Measurements from ENCODE around the gene YARS2.
"Not testable (repeated sequence)": the region's sequence is repeated elsewhere in the genome, so short reads cannot be mapped to it uniquely, and the experiment has no call there.

Gene YARS2

DNA sequence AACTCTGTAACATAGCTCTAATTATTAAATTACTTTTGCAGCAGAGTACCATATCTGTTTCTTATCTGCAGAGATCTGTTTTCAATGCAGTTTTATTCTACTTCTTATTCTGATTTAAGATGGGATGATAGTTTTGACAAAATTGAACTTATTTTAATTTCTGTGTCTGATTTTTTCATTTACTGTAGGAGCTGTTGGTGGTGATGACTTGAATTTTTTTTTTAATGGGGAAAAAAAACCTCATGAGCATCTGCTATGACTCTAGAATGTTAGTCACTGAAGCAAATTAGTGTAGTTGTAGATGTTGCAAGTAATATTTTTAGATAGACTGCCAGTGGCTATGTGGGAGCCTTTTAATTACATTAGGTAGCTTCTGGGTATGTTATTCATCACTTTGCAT lies 53.2 kb downstream of the YARS2 start:
- TF ChIP-seq, protein P1, sequence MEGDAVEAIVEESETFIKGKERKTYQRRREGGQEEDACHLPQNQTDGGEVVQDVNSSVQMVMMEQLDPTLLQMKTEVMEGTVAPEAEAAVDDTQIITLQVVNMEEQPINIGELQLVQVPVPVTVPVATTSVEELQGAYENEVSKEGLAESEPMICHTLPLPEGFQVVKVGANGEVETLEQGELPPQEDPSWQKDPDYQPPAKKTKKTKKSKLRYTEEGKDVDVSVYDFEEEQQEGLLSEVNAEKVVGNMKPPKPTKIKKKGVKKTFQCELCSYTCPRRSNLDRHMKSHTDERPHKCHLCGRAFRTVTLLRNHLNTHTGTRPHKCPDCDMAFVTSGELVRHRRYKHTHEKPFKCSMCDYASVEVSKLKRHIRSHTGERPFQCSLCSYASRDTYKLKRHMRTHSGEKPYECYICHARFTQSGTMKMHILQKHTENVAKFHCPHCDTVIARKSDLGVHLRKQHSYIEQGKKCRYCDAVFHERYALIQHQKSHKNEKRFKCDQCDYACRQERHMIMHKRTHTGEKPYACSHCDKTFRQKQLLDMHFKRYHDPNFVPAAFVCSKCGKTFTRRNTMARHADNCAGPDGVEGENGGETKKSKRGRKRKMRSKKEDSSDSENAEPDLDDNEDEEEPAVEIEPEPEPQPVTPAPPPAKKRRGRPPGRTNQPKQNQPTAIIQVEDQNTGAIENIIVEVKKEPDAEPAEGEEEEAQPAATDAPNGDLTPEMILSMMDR (IDR thresholded peaks at IDR 0.05; ENCODE audit: low read depth, low read length, missing control alignments), result no peak
- in situ Hi-C loops (cut with HindIII; ENCODE audit: low sequenced_read_pairs), result no loop called here
- no peak overlapping the region for H3K4me3 ChIP-seq (ENCODE audit: low read depth, low read length)
- DNase-seq (ENCODE audit: low read depth), result no peak

DNA sequence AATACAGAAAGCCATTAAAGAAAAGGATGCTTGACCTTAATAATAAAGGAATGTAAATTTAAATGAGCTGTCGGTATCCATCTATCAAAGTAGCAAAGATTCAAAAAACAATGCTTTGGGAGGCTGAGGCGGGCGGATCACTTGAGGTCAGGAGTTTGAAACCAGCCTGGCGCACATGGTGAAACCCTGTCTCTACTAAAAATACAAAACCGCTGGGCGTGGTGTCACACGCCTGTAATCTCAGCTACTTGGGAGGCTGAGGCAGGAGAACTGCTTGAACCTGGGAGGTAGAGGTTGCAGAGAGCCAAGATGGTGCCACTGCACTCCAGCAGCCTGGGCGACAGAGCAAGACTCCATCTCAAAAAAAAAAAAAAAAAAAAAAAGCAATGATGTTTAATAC lies 56.3 kb downstream of the YARS2 start:
- DNase-seq (ENCODE audit: low read depth); H3K4me3 ChIP-seq (ENCODE audit: low read depth, low read length); in situ Hi-C loops (cut with HindIII; ENCODE audit: low sequenced_read_pairs): not testable (repeated sequence)

DNA sequence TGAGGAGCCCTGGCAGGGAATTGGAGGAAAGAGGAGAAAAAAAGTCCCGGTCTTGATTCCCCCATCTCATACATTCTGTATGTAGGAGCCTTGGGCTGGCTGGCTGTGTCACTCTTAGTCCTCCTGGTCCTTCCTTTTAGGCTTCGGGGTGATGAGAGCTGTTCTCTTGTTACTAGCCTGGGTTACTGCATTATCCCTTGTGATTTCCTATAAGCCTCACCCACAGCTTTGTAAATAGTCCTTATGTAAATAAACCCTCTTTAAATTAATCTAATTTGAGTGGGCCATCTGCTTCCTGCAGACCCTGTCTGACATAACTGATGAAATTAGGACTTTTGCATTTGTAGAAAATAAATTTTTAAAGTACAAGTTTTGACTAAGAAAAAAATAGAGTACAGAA lies 57.4 kb downstream of the YARS2 start:
- in situ Hi-C loops (cut with HindIII; ENCODE audit: low sequenced_read_pairs), result no loop called here
- TF ChIP-seq, protein P1 (IDR thresholded peaks at IDR 0.05; ENCODE audit: low read depth, low read length, missing control alignments), result no peak
- H3K4me3 ChIP-seq (ENCODE audit: low read depth, low read length), result no peak overlapping the region
- no peak for DNase-seq (ENCODE audit: low read depth)

DNA sequence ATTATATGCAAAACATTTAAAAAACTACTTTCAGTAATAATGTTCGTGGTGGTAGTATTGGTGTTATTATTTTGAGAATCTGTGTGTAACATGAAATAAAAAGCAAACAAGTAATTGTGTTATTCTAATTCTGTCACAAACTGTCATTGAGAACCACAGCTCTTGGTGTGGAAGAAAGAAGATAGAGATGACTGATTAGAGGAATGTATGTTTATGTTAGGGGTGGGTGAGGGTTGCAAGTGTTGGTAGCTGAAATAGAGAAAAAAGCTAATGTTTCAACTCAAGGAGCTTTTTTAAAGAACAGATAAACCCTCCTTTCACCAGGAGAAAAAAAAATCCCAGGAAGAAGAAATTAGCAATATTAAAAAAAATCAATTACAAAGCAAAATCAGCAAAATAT lies 58.3 kb downstream of the YARS2 start:
- TF ChIP-seq, protein P1 (IDR thresholded peaks at IDR 0.05; ENCODE audit: low read depth, low read length, missing control alignments), result no peak
- no peak for DNase-seq (ENCODE audit: low read depth)
- in situ Hi-C loops (cut with HindIII; ENCODE audit: low sequenced_read_pairs), result no loop called here
- H3K4me3 ChIP-seq (ENCODE audit: low read depth, low read length), result no peak overlapping the region
